ENCODE data around the gene MCFD2.

Gene MCFD2

GRCh38 chr2:46915281-46915810 lies at the start of gene MCFD2:
MCFD2 (minus strand) TSS chr2:46915806; CDS start chr2:46909171, 6,635 bp downstream.
- peak; percentile 35 for DNase-seq (ENCODE audit: insufficient read length, low spot score)
- FAIRE-seq = no peak

GRCh38 chr2:46964835-46965560 lies 49.4 kb upstream of the MCFD2 start:
- FAIRE-seq (no peak), DNase-seq (ENCODE audit: insufficient read length, low spot score) (no peak)

GRCh38 chr2:46963941-46964673 lies 48.5 kb upstream of the MCFD2 start:
- FAIRE-seq (peak; percentile 16), DNase-seq (ENCODE audit: insufficient read length, low spot score) (no peak)

GRCh38 chr2:46963210-46963609 lies 47.6 kb upstream of the MCFD2 start:
- FAIRE-seq (no peak), DNase-seq (ENCODE audit: insufficient read length, low spot score) (no peak)

GRCh38 chr2:46962751-46963150 lies 47.1 kb upstream of the MCFD2 start:
- DNase-seq (ENCODE audit: insufficient read length, low spot score) (no peak), FAIRE-seq (no peak)

- FAIRE-seq = no peak
- DNase-seq (ENCODE audit: insufficient read length, low spot score) = no peak
These were observed 45.0 kb upstream of the MCFD2 start for GRCh38 chr2:46960618-46961017.

- no peak for FAIRE-seq
These were observed 42.9 kb upstream of the MCFD2 start for GRCh38 chr2:46958431-46959017.

GRCh38 chr2:46956981-46957531 lies 41.5 kb upstream of the MCFD2 start:
- FAIRE-seq (peak; percentile 33), DNase-seq (ENCODE audit: insufficient read length, low spot score) (no peak)

More at GRCh38 chr2:46958431-46959017, 42.9 kb upstream of the MCFD2 start:
- DNase-seq (ENCODE audit: insufficient read length, low spot score) = no peak

GRCh38 chr2:46955764-46956163 lies 40.2 kb upstream of the MCFD2 start:
- no peak for DNase-seq (ENCODE audit: insufficient read length, low spot score)
- peak; percentile 52 for FAIRE-seq

GRCh38 chr2:46954951-46955571 lies 39.5 kb upstream of the MCFD2 start:
- FAIRE-seq (peak; percentile 97), DNase-seq (ENCODE audit: insufficient read length, low spot score) (peak; percentile 96)

- DNase-seq (ENCODE audit: insufficient read length, low spot score) (no peak), FAIRE-seq (no peak)
These were observed 36.6 kb upstream of the MCFD2 start for GRCh38 chr2:46952171-46952570.

GRCh38 chr2:46951290-46952064 lies 35.9 kb upstream of the MCFD2 start:
- FAIRE-seq = no peak
- no peak for DNase-seq (ENCODE audit: insufficient read length, low spot score)

GRCh38 chr2:46950314-46950713 lies 34.7 kb upstream of the MCFD2 start:
- no peak for FAIRE-seq
- no peak for DNase-seq (ENCODE audit: insufficient read length, low spot score)

GRCh38 chr2:46947841-46948240 lies 32.2 kb upstream of the MCFD2 start:
- FAIRE-seq (no peak), DNase-seq (ENCODE audit: insufficient read length, low spot score) (no peak)

GRCh38 chr2:46945671-46946070 lies 30.1 kb upstream of the MCFD2 start:
- DNase-seq (ENCODE audit: insufficient read length, low spot score) (no peak), FAIRE-seq (no peak)

GRCh38 chr2:46943881-46944798 lies 28.5 kb upstream of the MCFD2 start:
- FAIRE-seq (no peak), DNase-seq (ENCODE audit: insufficient read length, low spot score) (no peak)

- DNase-seq (ENCODE audit: insufficient read length, low spot score) = no peak
- no peak for FAIRE-seq
These were observed 27.5 kb upstream of the MCFD2 start for GRCh38 chr2:46942891-46943626.

GRCh38 chr2:46942143-46942526 lies 26.5 kb upstream of the MCFD2 start:
- FAIRE-seq (no peak), DNase-seq (ENCODE audit: insufficient read length, low spot score) (peak; percentile 23)

Measured in HTR-8/SVneo (cell line).